Prostate gland (tissue), 2 donors: ENCODE data around the gene EHD1. TPM values are rescaled to one million over a fixed set of nuclear protein-coding genes. Genes with fewer than 3 reads are reported as not detected.
"Not testable (repeated sequence)": the region's sequence is repeated elsewhere in the genome, so short reads cannot be mapped to it uniquely, and the experiment has no call there.

Experiments
- DNase-seq: peaks from one replicate; pipeline ENCODE4 v3.0.0-alpha.2; 2019; ENCODE audit warnings: low spot score
- H3K27ac ChIP-seq, 2 donors: fragments of 200-600 bp; sonication (generic); 2 replicates each; pipeline ENCODE4 v1.5.1; 2017 to 2019
- H3K27me3 ChIP-seq: fragments of 200-600 bp; sonication (generic); replicated peaks from 2 replicates; pipeline ENCODE4 v1.5.1; 2019; ENCODE audit not compliant: insufficient read depth
- H3K36me3 ChIP-seq, 2 donors: fragments of 200-600 bp; sonication (generic); 1 replicate in 1 of 2; 2 replicates in 1 of 2; pipeline versions ENCODE4 v1.5.1 to v1.8.1; 2017 to 2019
- H3K4me1 ChIP-seq: fragments of 200-600 bp; sonication (generic); replicated peaks from 2 replicates; pipeline ENCODE4 v1.5.1; 2019
- H3K4me3 ChIP-seq, 2 donors: fragments of 200-600 bp; sonication (generic); 2 replicates each; pipeline ENCODE4 v1.5.1; 2017 to 2019
- H3K9me3 ChIP-seq: fragments of 200-600 bp; sonication (generic); 2 replicates; pipeline ENCODE4 v1.5.1; 2017
- CTCF ChIP-seq, 4 experiments: fragments of 200-600 bp in 2 of 4; fragments of 450-650 bp in 2 of 4; sonication (generic) in 2 of 4; IDR thresholded peaks; 1 replicate in 3 of 4; 2 replicates in 1 of 4; pipeline ENCODE4 v1.5.1; 2016 to 2019; ENCODE audit warnings: antibody characterized with exemption in 4 of 4, mild to moderate bottlenecking in 2 of 4, moderate library complexity in 2 of 4
- POLR2A ChIP-seq: fragments of 450-650 bp; IDR thresholded peaks from one replicate; pipeline ENCODE4 v1.6.1; 2016; ENCODE audit warnings: antibody characterized with exemption, mild to moderate bottlenecking
- POLR2AphosphoS5 ChIP-seq: sonication (generic); formaldehyde crosslinking; IDR thresholded peaks from one replicate; pipeline ENCODE4 v1.6.1; 2017; ENCODE audit warnings: antibody characterized with exemption
- WGBS: methylation state at CpG from one replicate; pipeline ENCODE4 v1.1.5; 2018; 5-methylcytosine and 5-hydroxymethylcytosine counted together
- intact Hi-C: fragments of 100-400 bp; cut with DNase I; formaldehyde crosslinking; loops from one replicate; pipeline ENCODE4 v1.14.2; 2022
- total RNA-seq, 2 donors: library from RNA; depleted of rRNA; stranded (reverse); fragments of >200 nt; gene quantifications; one replicate each; pipeline ENCODE4 v1.1.0, GENCODE V29; 2016

Gene EHD1
- total RNA-seq, 2 donors from 2014 or later, result 38.8 to 104 TPM

DNA sequence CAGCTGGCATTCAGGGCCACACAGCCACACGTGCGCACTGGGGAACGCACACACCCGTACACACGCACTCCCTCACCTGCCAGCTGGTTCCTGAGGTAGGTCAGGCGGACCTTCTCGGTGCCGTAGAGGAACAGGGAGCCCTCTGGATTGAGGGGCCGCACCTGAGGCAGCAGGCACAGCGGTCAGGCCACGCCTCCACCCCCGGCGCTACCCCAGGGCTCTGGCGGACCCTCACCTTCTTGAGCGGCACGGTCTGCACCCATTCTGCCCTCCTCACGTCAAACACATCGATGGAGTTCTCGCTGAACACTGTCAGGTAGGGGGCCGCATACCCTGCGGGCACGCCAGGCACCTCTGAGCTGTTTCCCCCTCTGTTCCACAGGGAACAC is 51.0 kb downstream of the EHD1 start:
- TF ChIP-seq POLR2A, result no peak
- no peak for TF ChIP-seq CTCF (IDR thresholded peaks at IDR 0.05)
- TF ChIP-seq POLR2AphosphoS5, result no peak
- H3K4me3 ChIP-seq, result no peak overlapping the region
- H3K27me3 ChIP-seq, result no peaks in the 10 kb centered on the region
- WGBS, result 97% methylated on average over 22 of the region's 22 CpGs
- no peak for DNase-seq
- H3K4me1 ChIP-seq, result no peaks in the 10 kb centered on the region
- intact Hi-C loops, result no loop called here
- no peaks in the 10 kb centered on the region for H3K9me3 ChIP-seq
- H3K27ac ChIP-seq, result no peak overlapping the region
- no peaks in the 10 kb centered on the region for H3K36me3 ChIP-seq

DNA sequence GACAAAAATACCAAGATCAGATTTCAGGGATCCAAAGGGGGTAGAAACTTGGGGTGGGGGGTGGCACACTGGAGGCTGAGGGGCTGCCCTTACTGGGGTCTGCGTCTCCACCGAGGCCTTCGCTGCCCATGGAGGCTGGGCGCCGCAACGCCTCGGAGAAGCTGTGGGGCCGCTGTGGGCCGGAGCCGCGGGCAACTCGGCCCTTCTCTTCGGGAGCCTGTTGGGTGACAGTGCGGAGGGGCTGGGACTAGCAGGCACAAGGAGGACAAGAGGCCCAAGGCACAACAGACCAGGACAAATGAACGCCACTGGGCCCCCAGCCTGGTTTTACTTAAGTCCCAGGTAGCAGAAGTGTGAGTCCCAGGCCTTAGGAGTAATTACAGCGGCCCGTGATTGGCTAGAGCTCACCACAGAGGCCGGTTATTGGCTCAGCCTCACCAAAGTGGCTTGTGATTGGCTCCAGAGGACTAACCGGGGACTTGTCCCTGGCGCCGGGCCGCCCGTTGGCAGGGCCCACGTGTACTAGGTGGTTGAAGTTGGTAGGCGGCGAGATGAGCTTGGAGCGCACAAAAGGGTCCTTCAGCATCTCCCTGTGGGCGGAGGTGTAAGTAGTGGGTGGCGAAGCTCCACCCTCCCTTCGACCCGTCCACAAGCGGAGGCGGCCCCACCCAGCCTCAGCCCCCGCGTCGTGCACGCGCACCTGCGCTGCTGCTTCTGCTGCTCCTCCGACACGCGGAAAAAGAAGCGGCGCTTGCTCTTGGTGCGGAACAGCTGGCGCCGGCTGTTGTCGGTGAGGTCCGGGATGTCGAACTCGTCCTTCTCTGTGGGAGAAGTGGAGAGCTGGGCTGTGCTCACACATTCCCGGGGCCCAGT is 51.6 kb downstream of the EHD1 start:
- H3K27me3 ChIP-seq, result no peaks in the 10 kb centered on the region
- H3K27ac ChIP-seq, result no peak overlapping the region
- H3K9me3 ChIP-seq, result no peaks in the 10 kb centered on the region
- no peaks in the 10 kb centered on the region for H3K4me1 ChIP-seq
- no peak overlapping the region for H3K4me3 ChIP-seq
- H3K36me3 ChIP-seq, result no peaks in the 10 kb centered on the region
- TF ChIP-seq POLR2A, result no peak
- no peak for DNase-seq
- 93% methylated on average over 52 of the region's 52 CpGs for WGBS
- intact Hi-C loops, result no loop called here

GRCh38 chr11:64826062-64826461 is 52.4 kb downstream of the EHD1 start:
- Histone ChIP-seq H3K36me3 (no peaks in the 10 kb centered on the region), H3K4me1 (no peaks in the 10 kb centered on the region), H3K27me3 (no peaks in the 10 kb centered on the region), H3K4me3 (no peak overlapping the region), H3K9me3 (no peaks in the 10 kb centered on the region), H3K27ac (no peak overlapping the region)
- intact Hi-C loops, result no loop called here
- DNase-seq, result no peak
- WGBS, result 70% methylated on average over 7 of the region's 7 CpGs
- TF ChIP-seq CTCF (IDR thresholded peaks at IDR 0.05) (no peak), POLR2A (no peak), POLR2AphosphoS5 (no peak)

- no peaks in the 10 kb centered on the region for H3K4me1 ChIP-seq
- no peak for TF ChIP-seq POLR2A
- TF ChIP-seq CTCF (IDR thresholded peaks at IDR 0.05), result no peak
- H3K36me3 ChIP-seq, result no peaks in the 10 kb centered on the region
- no peak for DNase-seq
- no peak overlapping the region for H3K4me3 ChIP-seq
- no peaks in the 10 kb centered on the region for H3K27me3 ChIP-seq
- intact Hi-C loops, result no loop called here
- WGBS, result 70% methylated on average over 11 of the region's 11 CpGs
- no peak overlapping the region for H3K27ac ChIP-seq
- no peaks in the 10 kb centered on the region for H3K9me3 ChIP-seq
Measured at GRCh38 chr11:64823568-64824119, 54.8 kb downstream of the EHD1 start.

- no peak overlapping the region for H3K4me3 ChIP-seq
- no peaks in the 10 kb centered on the region for H3K27me3 ChIP-seq
- WGBS, result 84% methylated on average over 3 of the region's 3 CpGs
- TF ChIP-seq POLR2A, result no peak
- no peak for TF ChIP-seq CTCF (IDR thresholded peaks at IDR 0.05)
- TF ChIP-seq POLR2AphosphoS5, result no peak
- no peak for DNase-seq
- H3K27ac ChIP-seq, result no peak overlapping the region
- no peaks in the 10 kb centered on the region for H3K4me1 ChIP-seq
- intact Hi-C loops, result no loop called here
- H3K36me3 ChIP-seq, result no peaks in the 10 kb centered on the region
- H3K9me3 ChIP-seq, result no peaks in the 10 kb centered on the region
Measured at GRCh38 chr11:64817476-64817875, 60.9 kb downstream of the EHD1 start.

DNA sequence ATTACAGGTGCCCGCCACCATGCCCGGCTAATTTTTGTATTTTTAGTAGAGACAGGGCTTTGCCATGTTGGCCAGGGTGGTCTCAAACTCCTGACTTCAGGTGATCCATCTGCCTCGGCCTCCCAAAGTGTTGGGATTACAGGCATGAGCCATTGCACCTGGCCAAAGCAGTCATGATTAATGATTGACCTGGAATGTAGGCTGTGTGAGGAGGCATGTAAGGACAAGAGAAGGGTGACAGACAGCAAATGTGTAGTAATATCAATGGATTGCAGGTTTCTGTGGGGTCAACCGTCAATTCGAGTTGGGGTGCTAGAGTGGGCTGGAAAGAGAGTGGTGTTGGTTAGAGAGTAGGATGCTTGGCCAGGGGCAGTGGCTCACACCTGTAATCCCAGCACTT is 63.0 kb downstream of the EHD1 start:
- intact Hi-C loops, H3K9me3 ChIP-seq, H3K4me3 ChIP-seq, H3K27me3 ChIP-seq, H3K4me1 ChIP-seq, H3K36me3 ChIP-seq, H3K27ac ChIP-seq, DNase-seq: not testable (repeated sequence)
- whole genome bisulfite sequencing, result 77% methylated on average over 5 of the region's 5 CpGs
